Skin epidermis (tissue), 12 donors: ENCODE data around the gene TNK2.
"Not testable (repeated sequence)": the region's sequence is repeated elsewhere in the genome, so short reads cannot be mapped to it uniquely, and the experiment has no call there.

Experiments used
- H3K27ac ChIP-seq, 21 experiments: fragments of 200-600 bp; sonication (generic) in 11 of 21; one replicate each; pipeline ENCODE4 v1.5.0; 2020; ENCODE audit warnings: mild to moderate bottlenecking in 3 of 21, inconsistent platforms in 2 of 21, moderate library complexity in 2 of 21
- H3K4me3 ChIP-seq, 7 experiments: fragments of 200-600 bp; sonication (generic) in 2 of 7; one replicate each; pipeline ENCODE4 v1.5.0; 2020; ENCODE audit warnings: inconsistent platforms in 2 of 7, mild to moderate bottlenecking in 2 of 7, moderate library complexity in 1 of 7

The TNK2 gene

DNA sequence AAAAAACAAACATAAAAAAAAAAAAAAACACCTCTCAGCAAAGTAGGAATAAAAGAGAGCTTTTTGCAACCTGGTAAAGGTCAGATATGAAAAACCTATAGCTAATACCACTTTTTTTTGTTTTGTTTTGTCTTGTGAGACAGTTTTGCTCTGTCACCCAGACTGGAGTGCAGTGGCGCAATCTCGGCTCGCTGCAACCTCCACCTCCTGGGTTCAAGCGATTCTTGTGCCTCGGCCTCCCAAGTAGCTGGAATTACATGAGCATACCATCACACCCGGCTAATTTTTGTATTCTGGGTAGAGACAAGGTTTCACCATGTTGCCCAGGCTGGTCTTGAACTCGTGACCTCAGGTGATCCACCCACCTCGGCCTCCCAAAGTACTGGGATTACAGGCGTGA, 5.7 kb downstream of the TNK2 start:
- H3K4me3 ChIP-seq: not testable (repeated sequence)
- H3K27ac ChIP-seq: peak overlapping the region in 4 of 21 experiments; percentile 26 to 59 (median 46)

- H3K27ac ChIP-seq: peak overlapping the region in 13 of 21 experiments; percentile 18 to 77 (median 69)
- H3K4me3 ChIP-seq: not testable (repeated sequence)
Observed at GRCh38 chr3:195901836-195902585, 6.3 kb downstream of the TNK2 start.

DNA sequence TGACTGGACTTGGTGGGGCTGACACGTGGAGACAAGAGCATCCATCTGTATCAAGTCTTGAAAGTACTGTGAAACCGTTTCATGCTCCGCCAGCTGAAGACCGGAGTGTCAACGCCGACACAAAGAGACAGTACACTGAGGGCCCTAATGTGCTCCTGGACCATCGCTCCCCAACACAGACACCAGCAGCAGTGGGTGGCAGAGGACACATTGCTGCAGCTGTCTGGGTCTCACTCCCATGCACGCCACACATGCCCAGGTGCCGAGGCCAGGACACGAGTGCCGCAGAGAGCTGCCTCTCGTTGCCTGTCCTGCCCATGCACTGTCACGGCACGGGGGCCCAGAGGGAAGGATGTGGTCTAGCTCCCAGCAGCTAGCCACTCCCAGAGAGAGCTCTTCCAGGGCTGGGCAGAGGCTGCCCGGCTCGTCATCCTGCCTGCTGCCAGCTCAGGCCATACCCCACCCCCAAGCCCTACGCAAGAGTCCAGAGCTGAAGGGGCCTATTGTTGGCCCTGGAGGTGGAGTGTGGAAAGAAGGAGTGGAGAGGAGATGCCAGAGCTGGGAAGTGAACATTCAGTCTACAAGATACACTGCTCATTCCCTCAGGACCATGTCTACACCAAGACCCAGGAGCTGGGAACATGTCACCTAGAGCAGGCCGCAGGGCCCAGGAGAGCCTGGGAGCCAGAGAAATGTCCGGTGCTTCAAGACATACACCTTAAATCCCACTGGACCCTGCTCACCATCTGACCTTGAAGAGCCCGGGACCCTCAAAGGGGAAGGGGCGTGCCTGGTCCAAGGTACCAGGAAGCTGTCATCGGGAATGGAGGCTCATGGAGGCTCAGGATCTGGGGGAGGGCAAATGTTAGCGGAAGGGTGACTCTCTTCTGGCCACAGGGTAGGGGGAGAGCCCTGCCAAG, 7.7 kb downstream of the TNK2 start:
- Histone ChIP-seq H3K27ac (peak overlapping the region in 19 of 21 experiments; percentile 16 to 77 (median 60)), H3K4me3 (no peak overlapping the region)

GRCh38 chr3:195899701-195900435, 8.5 kb downstream of the TNK2 start:
- Histone ChIP-seq H3K27ac (peak overlapping the region in 15 of 21 experiments; percentile 7 to 77 (median 59)), H3K4me3 (no peak overlapping the region)

DNA sequence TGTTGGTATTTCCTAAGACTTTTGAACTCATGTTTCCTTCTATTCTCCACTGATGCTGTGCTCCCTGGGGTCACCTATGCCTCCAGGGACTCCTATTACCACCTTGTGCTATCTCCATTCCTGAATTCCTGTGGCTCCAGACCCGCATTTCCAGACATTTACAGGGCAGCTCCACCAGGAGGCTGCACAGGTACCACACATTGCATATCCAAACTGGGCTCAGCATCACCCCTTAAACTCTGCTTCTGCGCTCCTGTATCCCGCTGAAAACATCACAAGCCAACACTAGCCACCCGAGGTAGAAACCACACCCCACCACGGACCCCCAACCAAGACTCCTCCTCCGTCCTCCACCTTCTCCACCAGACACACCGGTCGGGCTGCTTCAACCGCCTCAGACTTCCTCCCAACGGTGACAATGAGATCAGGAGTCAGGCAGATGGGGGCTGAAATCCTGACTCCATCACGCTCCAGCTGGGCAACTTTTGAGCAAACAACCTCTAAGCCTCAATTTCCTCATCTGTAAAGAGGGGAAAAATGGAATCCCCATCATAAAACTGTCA, 10.4 kb downstream of the TNK2 start:
- H3K4me3 ChIP-seq: no peak overlapping the region
- peak overlapping the region in 9 of 21 experiments; percentile 5 to 96 (median 32) for H3K27ac ChIP-seq

GRCh38 chr3:195897081-195897852, 11.1 kb downstream of the TNK2 start:
- H3K27ac ChIP-seq: peak overlapping the region in 19 of 21 experiments; percentile 70 to 96 (median 84)
- H3K4me3 ChIP-seq: no peak overlapping the region

DNA sequence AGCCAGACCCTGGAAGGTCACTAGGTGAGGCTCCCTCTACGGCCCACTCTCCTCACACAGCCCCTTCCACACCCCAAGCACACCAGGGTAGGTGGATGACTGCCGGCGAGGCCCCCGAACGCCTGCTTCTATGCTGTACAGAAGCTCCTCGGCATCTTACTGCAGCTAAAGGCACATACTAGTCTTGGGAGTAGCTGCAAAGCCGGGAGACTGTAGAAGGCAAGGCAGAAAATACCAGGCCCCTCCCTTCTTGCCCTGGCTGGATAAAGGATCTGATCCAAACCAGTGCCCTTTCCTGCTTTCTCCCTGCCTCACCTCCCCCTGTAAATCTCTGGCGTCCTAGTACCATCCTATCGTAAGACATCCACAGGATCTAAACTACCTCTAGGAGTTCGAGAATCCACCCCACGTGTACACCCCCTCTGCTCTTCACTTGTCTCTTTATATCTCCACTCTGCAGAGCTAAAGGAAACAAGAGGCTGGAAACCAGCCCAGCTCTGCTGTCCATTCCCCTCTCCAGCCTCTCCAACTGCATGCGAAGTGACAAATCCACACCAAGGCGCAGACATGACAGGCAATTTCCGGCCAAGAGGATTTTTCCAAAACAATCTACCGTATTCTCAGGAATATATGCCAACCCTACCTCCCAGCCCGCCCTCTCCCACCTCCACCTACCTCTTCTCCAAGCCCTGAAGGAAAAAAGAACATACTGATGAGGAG, 11.8 kb downstream of the TNK2 start:
- peak overlapping the region; percentile 39 to 96 (median 84) for H3K27ac ChIP-seq
- peak overlapping the region; percentile 52 to 68 (median 59) for H3K4me3 ChIP-seq

GRCh38 chr3:195895861-195896360, 12.4 kb downstream of the TNK2 start:
- peak overlapping the region; percentile 52 to 68 (median 59) for H3K4me3 ChIP-seq
- H3K27ac ChIP-seq: peak overlapping the region; percentile 39 to 96 (median 84)

DNA sequence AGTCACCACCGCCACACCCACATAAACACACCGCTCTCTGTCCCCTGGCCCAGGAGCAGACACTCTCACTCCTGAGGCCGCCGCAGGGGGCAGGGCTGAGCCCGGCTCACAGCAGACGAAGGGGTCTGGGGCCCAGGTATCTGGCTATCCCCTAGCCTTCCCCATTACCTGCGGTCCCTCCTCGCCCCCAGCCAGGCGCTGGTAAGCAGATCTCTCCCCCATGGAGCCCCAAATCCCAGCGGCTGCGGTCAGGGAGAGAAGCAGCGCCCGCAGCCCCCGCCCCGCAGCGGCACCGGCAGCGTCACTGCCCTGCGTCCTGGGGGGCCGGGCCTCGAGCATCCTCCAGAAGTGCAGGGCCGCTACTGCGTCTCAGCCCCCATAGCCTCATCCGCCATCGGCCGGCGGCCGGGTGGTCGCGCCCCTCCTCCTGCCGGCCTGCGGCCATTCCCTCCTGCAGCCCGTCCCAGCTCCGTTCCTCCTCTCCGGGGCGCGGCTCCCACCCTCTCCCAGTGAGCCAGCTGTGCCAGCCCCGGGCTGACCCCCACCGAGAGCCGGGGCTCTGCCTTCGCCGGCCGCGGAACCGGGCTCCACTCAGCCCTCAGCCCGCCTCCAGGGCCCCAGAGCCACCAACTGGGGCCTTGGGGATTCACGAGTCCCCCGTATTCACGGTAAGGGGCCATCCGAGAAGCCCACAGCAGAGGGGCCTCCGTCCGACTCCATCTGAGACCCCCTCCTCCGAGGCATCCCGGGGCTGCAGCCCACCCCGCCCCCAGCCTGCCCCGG, 13.1 kb downstream of the TNK2 start:
- peak overlapping the region; percentile 39 to 96 (median 84) for H3K27ac ChIP-seq
- H3K4me3 ChIP-seq: peak overlapping the region; percentile 52 to 68 (median 59)

DNA sequence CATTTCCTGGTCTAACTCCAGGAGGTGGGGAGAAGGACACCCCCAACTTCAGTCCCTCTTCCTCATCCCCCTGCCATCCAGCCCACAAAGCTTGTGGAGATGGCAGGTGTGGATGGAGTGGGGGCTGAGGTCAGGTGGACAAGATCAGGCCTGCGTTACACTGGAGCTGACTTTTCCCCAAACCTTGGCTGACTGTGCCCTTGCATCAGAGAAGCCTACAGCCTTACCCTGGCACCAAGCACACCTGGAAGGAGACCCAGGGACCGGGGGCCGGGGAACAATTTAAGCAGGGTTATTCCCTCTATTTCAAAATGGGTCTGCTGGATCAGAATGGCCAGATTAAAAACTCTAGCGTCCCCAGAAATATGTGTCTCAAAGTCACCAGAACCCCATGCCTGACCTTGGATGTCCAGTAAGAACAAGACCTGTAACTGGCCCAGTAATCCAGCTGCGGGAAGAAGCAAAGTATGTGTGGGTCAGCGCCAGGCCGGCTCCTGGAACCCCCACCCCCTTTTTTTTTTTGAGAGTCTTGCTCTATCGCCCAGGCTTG, 14.4 kb downstream of the TNK2 start:
- H3K27ac ChIP-seq: no peak overlapping the region
- H3K4me3 ChIP-seq: peak overlapping the region in 3 of 7 experiments; percentile 52 to 59 (median 54)

DNA sequence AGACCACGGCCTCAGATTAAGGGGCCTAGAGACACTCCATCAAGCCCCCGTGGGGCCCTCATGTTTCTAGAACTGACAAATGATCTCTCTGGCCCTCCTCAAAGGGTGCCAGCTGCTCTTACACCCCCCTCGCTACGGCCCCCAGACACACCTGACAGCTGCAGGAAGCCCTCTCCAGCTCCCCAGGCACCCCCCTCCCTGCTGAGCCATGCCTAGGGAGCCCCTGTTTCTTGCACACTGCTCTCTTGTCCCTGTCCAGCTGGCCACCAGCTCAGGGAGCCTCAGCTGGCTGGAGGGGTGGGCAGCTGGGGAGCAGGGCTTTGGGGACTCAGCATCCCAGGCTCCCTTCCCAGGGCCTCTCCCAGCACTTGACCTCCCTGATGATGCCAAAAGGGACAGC, 14.8 kb downstream of the TNK2 start:
- no peak overlapping the region for H3K4me3 ChIP-seq

DNA sequence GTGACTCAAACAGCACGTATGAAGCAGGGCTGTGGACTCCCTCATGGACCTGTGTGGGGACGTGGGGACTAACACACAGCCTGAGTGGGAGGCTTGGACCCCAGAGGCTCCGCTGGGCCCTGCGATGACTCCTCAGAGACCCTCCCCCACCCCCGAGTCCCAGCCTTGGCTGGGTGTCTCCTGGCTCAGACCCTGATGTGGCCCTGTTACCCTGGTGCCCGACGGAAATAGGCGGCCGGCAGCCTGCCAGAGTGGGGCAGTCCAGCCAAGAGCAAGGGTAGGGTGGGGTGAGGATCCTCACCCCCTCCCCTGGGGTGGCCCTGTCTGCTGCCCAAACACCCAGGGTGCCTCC, 15.3 kb downstream of the TNK2 start:
- Histone ChIP-seq H3K27ac (peak overlapping the region in 17 of 21 experiments; percentile 6 to 71 (median 45)), H3K4me3 (peak overlapping the region in 1 of 7 experiments; percentile 24)

More for the DNA sequence above, 14.8 kb downstream of the TNK2 start:
- peak overlapping the region in 11 of 21 experiments; percentile 27 to 71 (median 51) for H3K27ac ChIP-seq

DNA sequence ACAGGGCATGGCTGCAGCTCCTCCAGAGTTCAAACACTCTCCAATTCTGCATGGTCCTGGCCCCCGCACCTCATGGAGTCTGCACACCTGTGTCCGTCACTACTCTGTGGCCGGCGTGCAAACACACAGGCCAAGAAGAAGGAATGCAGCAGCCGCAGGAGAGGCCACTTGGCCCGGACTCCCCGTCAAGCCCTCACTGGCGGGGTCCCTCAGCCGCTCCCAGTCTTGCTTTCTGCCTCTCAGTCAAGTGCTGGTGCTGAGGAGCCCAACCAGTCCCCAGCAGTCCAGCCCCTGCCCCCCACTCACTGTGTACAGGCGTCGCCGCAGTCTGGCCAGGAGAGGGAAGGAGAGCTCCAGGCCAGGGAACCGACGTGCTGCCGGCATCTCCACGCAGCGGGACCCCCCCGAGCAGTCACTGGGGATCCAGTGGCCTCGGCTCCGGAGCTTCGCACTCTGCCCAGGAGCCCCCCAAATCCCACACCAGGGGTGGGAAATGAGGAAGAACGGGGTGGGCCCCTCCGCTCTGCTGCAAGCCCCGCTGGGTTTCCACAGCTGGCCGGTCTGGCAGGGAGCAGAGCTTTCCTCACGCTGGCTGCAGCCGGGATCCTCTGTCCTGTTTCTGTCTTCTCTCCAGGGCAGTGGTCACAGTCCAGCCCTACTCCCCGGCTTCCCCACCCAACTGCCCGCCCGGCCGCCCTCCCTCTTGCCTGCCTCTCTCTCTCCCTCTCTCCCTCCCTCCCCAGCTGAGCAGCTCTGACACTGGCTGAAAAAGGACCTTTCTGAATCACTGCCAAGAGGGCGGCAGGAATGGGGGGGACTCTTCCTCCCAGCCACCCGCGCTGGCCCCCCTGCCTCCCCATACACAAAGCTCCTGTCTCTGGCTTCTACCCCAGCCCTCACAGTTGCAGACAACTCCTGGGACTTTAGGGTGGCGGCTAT, 16.0 kb downstream of the TNK2 start:
- Histone ChIP-seq H3K4me3 (peak overlapping the region in 6 of 7 experiments; percentile 4 to 24 (median 12)), H3K27ac (peak overlapping the region in 18 of 21 experiments; percentile 25 to 71 (median 45))

GRCh38 chr3:195891431-195892104, 16.8 kb downstream of the TNK2 start:
- Histone ChIP-seq H3K4me3 (peak overlapping the region in 6 of 7 experiments; percentile 4 to 24 (median 12)), H3K27ac (peak overlapping the region in 2 of 21 experiments; percentile 8 to 69)

- Histone ChIP-seq H3K27ac (peak overlapping the region in 3 of 21 experiments; percentile 15 to 62 (median 36)), H3K4me3 (no peak overlapping the region)
Observed at GRCh38 chr3:195889870-195890295, 18.5 kb downstream of the TNK2 start.
